GM19240 (cell line): Measurements from ENCODE around the gene RASGRP4.
"Not testable (repeated sequence)": the region's sequence is repeated elsewhere in the genome, so short reads cannot be mapped to it uniquely, and the experiment has no call there.

Experiments used
- DNase-seq: peaks from one replicate; pipeline ENCODE4 v3.0.0; 2011; ENCODE audit warnings: low spot score; ENCODE audit not compliant: insufficient read length

RASGRP4 gene

DNA sequence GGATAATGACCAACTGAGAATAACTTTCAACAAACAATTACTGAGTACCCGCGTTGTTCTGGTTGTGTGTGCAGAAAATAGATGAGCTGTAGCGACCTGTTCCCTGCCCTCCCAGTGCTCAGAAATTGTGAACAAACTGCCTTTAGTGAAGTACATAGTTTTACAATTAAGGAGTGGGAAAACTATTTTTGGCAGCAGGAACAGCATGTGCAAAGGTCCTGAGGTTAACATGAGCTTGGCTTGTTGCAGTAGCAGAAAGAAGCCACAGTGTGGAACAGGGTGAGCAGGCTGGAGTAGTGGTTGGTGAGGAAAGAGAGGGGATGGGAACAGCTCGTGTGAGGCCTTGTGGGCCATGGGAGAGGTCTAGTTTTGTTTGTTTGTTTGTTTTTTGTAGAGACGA, 23.5 kb upstream of the RASGRP4 start:
- DNase-seq = no peak

- DNase-seq = no peak
Measured at GRCh38 chr19:38448225-38448624, 22.2 kb upstream of the RASGRP4 start.

DNA sequence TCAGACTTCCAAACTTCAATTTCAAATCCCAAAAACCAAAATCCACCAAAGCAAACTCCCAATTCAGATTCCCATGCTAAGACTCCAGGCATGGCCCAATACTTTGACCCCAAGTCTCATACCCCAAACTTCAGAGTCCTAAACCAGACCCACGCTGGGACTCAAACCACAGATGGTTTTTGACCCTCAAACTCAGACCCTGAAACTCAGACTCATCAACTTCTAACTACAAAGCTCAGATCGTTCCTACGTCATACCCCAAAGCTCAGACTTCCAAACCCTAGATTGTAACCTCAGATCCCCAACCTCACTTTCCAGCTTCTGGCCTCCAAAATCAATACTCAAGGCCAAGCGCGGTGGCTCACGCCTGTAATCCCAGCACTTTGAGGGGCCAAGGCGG, 19.3 kb upstream of the RASGRP4 start:
- DNase-seq = no peak

GRCh38 chr19:38444026-38444425, 18.0 kb upstream of the RASGRP4 start:
- DNase-seq = no peak

DNA sequence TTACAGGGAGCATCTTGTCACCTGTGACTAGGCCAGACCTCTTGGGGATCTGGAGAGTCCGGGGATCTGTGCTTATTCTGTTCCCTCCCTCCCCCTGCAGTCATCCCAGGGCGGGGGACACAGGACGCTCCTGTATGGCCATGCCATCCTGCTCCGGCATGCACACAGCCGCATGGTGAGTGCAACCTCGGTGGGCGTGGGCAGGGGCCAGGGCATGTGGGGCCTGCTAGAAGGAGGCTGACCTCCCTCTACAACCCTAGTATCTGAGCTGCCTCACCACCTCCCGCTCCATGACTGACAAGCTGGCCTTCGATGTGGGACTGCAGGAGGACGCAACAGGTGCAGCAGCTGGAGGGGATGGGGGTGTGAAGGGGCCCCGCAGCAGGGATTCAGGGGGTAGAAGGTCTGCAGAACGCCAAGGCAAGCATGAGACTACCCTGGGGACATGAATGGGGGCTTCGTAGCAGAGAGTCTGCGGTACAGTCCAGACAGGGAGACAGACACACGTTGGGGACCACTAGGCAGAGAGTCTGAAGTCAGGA, 17.5 kb upstream of the RASGRP4 start:
- no peak for DNase-seq

DNA sequence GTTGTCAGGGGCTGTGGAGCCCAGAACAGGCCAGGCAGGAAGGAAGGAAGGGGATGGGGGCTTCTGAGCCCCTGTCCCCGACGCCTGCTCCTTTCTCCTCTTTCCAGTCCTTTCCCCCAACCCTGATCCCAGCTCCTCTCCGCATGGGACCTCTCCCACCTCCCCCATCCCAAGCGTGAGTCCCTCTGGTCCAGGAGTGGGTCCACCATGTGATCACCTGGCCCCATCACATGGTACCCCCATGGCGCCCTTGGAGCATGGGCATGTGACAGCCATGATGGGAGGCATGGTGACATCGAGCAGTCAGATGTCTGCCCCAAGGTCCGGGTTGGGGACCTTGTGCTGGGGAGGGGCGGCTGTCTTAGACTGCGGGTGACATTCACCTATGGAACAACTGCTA, 16.7 kb upstream of the RASGRP4 start:
- no peak for DNase-seq

GRCh38 chr19:38441657-38442348, 15.8 kb upstream of the RASGRP4 start:
- DNase-seq = no peak

- no peak for DNase-seq
Measured at GRCh38 chr19:38440592-38440991, 14.6 kb upstream of the RASGRP4 start.

- DNase-seq = no peak
Measured at GRCh38 chr19:38437917-38438316, 11.9 kb upstream of the RASGRP4 start.

GRCh38 chr19:38437295-38437694, 11.3 kb upstream of the RASGRP4 start:
- no peak for DNase-seq

DNA sequence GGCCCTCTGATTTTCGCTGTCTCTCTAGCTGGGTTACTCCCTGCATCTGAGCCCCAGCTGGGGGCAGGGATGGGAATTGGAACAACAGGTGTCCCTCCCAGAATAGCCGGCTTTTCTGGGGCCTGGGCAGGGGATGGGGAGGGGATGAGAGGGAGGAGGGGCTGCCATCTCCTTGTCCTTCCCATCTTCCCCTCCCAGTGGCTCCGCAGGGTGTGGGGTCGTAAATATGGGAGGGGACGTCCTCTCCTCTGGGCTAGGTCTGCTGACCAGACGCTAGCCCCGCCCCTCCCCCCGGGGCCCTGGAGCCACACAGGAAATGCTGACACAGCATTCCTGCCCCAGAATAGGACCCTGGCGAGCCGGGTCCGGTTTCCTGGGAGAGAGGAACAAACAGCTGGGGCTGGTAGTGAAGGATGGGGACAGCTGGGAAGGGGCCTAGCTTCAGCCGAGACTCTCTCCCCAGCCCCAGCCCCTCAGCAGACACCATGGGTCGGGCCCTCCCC, 8.6 kb upstream of the RASGRP4 start:
- DNase-seq = no peak

GRCh38 chr19:38433268-38433733, 7.3 kb upstream of the RASGRP4 start, which contains the start of gene RYR1:
Gene RYR1 (plus strand): TSS chr19:38433691. CDS start chr19:38433830, 139 bp downstream.
- peak; percentile 66 for DNase-seq

DNA sequence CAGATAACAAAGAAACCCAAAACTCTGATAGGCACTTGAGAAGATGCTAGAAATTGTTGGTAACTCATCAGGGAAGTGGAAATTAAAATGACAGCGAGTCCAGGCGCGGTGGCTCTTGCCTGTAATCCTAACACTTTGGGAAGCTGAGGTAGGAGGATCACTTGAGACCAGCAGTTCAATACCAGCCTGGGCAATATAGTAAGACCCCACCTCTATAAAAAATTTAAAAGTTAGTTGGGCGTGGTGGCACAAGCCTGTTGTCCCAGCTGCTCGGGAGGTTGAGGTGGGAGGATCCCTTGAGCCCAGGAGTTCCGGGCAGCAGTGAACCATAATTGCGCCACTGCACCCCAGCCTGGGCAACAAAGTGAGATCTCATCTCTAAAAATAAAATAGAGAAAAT, 4.9 kb upstream of the RASGRP4 start:
- no peak for DNase-seq

DNA sequence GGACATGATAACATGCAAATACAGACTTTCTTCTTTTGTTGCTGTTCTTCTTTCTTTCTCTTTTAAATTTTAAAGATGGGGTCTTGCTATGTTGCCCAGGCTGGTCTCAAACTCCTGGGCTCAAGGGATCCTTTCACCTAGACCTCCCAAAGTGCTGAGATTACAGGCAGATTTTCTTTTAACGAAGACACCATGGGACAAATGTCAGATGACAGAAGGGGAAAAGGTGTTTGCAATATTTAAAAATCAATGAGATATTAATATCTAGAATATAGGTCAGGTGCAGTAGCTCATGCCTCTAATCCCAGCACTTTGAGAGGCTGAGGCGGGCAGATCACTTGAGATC, 3.8 kb upstream of the RASGRP4 start:
- DNase-seq = no peak

- no peak for DNase-seq
Measured at GRCh38 chr19:38429055-38429810, 3.2 kb upstream of the RASGRP4 start.

DNA sequence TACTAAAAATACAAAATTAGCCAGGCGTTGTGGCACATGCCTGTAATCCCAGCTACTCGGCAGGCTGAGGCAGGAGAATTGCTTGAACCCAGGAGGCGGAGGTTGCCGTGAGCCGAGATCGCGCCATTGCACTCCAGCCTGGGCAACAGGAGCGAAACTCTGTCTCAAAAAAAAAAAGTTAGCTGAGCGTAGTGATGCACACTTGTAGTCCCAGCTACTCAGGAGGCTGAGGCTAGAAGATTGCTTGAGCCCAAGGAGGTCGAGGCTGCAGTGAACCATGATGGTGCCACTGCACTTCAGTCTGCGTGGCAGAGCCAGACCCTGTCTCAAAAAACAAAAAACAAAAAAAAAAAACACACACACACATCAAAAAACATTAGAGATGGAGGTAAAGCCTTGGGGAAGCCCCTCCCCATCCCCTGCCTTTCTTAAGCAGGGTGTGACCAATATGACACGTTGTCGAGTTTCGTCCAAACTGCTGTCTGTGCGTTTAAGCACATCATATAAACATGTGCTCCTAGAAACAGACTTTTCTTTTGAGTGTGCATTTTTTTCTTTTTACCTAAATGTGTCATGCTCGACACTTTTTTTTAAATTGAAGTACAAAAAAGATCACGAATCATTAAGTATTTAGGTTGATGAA, 1.1 kb upstream of the RASGRP4 start:
- DNase-seq = not testable (repeated sequence)

DNA sequence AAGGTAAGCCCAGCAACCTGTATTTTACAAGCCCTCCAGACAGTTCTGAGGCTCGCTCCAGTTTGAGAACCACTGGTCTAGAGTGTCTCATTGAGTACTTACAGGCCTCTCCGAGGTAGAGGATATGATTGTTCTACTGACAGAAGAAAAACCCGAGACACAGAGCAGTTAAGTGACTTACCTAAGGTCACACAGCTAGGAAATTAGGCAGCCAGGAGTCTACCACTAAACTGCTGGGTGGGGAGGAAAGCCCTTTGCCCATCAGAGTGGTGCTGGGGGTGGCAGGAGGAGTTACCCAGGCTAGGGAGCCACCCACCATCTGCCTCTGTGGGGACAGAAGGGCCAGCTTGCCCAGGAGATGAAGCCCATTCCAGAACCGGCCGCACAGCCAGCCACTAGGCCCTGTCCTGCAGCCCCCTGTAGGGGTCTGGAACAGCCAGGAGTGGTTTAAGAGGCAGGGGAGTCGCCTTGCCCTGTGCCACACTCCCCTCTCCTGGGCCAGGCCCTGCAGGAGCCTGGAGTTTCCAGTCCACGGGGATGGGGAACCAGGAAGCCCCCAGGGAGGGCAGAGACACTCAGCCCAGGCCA, 703 bp downstream of the RASGRP4 start:
- DNase-seq = no peak

DNA sequence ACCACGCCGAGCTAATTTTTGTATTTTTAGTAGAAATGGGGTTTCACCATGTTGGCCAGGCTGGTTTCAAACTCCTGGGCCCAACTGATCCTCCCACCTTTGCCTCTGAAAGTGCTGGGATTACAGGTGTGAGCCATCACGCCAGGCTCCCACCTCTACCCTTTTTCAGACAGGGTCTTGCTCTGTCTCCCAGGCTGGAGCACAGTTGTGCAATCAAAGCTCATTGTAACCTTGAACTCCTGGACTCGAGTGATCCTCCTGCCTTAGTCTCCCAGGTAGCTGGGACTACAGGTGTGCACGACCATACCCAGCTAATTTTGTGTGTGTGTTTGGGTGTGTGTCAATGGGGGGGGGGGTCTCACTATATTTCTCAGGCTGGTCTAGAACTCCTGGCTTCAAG, 1.7 kb downstream of the RASGRP4 start:
- no peak for DNase-seq

DNA sequence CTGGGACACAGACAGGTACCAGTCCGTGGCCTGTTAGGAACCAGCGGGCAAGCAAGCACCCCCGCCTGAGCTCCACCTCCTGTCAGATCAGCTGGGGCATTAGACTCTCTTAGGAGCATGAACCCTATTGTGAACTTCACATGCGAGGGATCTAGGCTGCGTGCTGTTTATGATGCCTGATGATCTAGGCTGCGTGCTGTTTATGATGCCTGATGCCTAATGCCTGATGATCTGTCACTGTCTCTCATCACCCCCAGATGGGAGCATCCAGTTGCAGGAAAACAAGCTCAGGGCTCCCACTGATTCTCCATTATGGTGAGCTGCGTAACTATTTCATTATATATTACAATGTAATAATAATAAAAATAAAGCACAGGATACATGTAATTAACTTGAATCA, 3.6 kb downstream of the RASGRP4 start:
- DNase-seq = no peak

- DNase-seq = no peak
Measured at GRCh38 chr19:38421856-38422255, 4.2 kb downstream of the RASGRP4 start.

DNA sequence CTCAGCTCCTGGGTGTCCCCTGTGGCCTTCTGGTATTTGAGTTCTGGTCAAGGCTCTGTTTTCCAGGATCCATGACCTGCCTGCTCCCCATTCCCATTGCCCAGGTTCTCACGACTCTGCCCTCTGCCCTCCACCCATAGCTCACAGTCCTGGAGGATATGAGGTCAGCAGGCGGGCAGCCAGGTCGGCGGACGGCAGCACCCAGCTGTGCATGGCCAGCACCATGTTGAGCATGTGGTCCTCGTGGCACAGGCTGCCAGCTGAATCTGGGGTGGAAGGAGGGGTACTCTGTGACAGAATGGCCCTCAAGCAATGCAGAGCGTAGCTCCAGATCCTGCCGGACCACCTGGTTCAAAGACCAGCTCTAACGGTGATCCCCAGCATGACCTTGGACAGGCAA, 5.1 kb downstream of the RASGRP4 start:
- no peak for DNase-seq
